ENCODE results near the gene DHRS3. TPM values are rescaled to one million over a fixed set of nuclear protein-coding genes. Genes with fewer than 3 reads are reported as not detected.
A peak's percentile ranks its signal among the peaks of the same experiment; 100 is the strongest.

Gene DHRS3
- total RNA-seq, 1 experiment from 2014 or later = 43.1 TPM

GRCh38 chr1:12640237-12640957 is 22.4 kb upstream of the DHRS3 start:
- DNase-seq (ENCODE audit: low spot score) = no peak

DNA sequence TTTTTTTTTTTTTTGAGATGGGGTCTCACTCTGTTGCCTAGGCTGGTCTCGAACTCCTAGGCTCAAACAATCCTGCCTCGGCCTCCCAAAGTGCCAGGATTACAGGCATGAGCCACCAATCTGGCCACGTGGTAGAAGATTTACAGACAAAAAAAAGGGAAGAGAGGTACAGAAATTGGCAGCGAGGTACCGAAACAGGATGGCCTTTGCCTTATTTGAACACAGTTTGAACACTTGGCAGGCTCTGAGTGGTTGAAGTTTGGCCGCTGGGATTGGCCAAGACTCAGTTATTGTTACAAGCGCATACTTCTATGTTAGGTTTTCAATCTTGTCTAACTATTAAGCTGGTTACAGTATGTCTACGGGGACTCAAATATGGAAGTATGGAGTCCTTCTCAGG is 19.7 kb upstream of the DHRS3 start:
- no peak for DNase-seq (ENCODE audit: low spot score)

DNA sequence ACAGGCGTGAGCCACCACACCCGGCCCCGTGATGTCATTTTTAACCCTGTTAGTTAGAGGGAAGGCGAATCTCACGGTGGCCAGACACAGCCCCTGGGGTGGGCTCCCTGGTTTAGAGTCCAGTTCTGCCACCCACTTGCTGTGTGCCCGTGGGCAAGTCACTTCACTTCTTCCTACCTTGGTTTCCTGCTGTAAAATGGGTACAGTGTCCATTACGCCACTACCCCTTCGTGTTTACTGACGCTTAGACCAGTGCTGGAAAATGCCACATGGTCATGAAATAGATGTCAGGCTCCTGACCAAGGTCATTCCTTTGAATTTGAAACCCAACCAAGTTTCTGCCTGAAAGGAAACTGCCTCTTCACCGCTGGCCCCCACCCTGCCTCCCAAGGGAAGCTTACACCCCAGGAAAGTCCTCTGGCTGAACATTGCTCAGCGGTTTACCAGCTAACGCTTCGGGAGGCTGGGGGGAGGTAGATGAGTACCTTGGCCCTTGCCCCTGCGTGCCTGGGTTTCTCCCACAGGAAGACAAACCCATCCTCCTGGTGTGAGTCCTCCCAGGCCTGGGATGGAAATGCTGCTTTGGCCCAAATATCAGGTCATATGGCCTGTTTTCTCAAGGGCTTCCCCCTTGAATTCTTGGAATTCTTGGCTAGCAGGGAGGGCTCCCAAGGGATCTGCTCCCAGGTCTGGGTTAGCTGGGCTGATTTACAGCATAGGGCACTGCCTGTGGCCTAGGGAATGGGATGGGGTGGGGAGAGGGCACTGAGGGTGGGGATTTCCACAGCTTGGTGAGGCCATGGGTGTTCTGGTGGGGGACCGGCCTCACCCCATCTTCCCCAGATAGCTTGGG is 18.3 kb upstream of the DHRS3 start:
- DNase-seq (ENCODE audit: low spot score) = no peak

- DNase-seq (ENCODE audit: low spot score) = no peak
These were observed 16.7 kb upstream of the DHRS3 start for GRCh38 chr1:12634696-12635202.

GRCh38 chr1:12634156-12634555 is 16.1 kb upstream of the DHRS3 start:
- DNase-seq (ENCODE audit: low spot score) = no peak

GRCh38 chr1:12631571-12631970 is 13.6 kb upstream of the DHRS3 start:
- DNase-seq (ENCODE audit: low spot score) = no peak

DNA sequence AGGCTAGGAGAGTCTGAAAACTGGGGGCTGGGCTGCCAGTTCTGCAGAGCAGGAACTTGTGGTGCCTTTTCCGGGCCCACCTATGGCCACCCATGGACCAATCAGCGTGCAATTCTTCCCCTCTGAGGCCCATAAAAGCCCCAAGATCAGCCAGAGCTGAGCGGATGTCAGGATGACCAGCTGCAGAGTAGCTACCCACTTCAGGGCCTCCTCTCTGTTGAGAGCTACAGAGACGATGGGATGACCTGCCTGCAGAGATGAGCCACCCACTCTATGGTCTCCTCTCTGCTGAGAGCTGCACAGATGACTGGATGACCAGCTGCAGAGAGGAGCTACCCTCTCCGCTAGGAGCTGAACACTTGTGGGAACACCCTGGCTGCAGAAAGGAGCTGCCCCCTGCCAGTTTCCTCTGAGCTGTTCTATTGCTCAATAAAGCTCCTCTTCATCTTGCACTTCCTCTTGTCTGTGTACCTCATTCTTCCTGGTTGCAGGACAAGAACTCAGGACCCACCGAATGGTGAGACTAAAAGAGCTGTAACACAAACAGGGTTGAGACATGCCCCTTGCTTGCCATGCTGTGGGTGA is 13.0 kb upstream of the DHRS3 start:
- no peak for DNase-seq (ENCODE audit: low spot score)

DNA sequence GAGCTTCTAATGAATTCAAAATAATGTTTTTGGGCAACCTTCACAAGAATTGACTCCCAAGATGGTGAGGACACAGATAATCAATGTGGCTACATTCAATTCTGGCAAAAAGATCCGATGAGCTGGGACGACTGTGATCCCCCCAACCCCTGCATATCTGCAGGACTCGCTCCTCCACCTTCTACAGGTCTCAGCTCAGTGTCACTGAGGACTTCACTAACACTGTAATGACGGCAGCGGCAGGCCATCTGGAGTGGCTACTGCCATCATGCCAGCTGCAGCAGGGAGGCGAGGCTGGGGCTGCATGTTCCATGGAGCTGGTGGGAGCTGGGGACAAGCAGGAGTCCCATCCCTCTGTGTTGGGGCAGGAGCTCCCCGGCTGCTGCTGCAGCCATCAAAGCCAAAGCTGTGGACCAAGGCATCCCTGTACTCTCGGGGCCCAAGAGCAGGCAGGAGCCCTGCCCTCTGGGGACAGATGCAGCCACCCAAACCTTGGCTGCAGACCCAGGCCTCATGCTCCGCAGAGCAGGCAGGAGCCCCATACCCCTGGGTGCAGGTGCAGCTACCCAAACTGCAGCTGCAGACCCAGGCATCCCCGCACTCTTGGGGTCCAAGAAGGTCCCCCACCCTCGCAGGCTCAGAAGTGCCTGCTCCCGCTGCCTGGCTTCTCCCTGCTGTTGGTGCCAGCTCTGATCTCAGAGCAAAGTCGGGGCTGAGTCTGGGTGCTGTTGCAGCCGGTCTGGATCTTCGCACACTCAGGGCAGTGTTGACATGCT is 12.2 kb upstream of the DHRS3 start:
- no peak for DNase-seq (ENCODE audit: low spot score)

- DNase-seq (ENCODE audit: low spot score) = no peak
These were observed 11.5 kb upstream of the DHRS3 start for GRCh38 chr1:12629511-12629956.

DNA sequence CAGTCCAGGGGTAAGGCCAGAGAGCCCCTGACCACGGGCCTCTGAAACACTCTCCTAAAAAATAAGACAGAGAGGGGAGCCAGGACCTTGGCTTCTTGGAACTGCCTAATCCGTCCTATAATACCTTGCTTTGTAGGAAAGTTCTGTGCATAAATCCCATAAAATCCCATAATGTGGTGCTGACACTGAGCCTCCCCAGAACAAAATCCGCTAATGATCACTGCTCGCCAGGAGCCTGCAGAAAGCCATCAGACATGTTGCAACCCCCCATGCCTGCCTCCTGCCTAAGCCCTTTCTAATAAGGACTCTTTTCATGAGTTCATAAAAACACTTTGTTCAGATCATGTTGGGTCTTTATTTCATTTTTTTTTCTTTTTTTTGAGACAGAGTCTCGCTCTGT is 9.3 kb upstream of the DHRS3 start:
- no peak for DNase-seq (ENCODE audit: low spot score)

GRCh38 chr1:12626888-12627287 is 8.9 kb upstream of the DHRS3 start:
- no peak for DNase-seq (ENCODE audit: low spot score)

DNA sequence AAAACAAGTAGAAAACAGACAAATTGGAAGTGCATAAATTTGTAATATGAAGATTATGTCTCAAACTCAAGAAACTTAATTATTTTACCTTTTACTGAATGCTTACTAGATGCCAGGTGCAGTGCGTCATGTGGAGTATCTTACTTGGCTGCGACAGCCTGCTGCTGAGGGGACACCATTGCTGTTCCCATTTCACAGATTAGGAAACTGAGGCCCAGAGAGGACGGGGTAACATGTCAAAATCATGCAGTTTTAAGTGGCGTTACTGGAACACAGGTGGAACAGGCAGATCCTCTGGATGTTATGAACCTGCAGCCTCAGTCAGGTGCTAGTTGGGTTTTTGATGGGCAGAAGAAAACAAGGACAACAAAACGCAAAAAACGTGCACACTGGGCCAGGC is 7.3 kb upstream of the DHRS3 start:
- DNase-seq (ENCODE audit: low spot score) = no peak

DNA sequence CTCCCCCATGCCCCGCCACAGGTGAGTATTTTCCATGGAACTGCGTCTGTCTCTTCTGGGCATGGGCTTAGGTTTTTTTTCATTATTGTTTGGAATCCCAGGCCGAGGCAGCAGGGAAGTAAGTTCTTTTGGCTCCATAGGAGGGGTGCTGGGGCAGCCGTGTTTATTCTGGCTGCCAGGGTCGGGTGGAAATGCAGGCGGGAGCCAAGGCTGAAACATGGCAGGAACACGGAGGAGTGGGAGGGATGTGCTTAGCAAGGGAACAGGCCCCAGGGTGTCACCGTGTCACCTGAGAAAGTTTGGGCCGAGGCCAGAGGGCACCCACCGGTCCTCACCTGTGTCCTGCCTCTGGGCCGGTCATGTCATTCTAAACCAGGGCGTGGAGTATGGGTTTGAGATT is 4.5 kb upstream of the DHRS3 start:
- DNase-seq (ENCODE audit: low spot score) = no peak

GRCh38 chr1:12621346-12622335 is 3.6 kb upstream of the DHRS3 start:
- DNase-seq (ENCODE audit: low spot score) = no peak

DNA sequence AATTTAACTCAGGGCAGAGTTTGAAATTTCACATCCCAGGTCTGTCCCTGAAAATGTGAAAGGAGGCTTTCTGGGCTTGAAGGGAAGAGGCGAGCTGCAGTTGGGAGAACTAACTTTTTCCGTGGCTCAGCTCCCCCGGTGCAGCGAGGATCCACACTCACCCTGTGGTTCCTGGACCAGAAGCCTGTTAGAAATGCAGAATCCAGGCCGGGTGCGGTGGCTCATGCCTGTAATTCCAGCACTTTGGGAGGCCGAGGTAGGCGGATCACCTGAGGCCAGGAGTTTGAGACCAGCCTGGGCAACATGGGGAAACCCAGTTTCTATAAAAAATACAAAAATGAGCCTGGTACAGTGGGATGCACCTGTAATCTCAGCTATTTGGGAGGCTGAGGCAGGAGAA is 2.9 kb upstream of the DHRS3 start:
- no peak for DNase-seq (ENCODE audit: low spot score)

DNA sequence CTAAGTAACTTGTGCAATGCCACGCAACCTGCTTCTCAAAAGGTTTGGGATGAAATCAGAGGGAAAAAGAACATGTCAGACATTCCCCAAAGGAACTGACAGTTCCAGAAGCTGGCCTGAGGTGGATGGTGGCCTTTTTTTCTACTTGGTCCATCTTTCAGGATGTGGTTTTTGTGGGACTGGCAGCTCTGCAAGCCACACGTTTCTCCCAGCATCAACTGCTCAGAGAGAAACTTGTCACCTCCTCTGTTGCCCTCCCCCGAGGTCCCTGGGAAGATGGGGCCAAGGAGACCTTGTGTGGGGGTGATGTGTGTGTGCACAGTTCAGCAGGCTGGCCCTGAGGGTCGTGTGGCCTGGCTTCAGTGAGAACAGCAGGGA is 2.5 kb upstream of the DHRS3 start:
- peak; percentile 51 for DNase-seq (ENCODE audit: low spot score)

GRCh38 chr1:12619792-12620487 is 1.9 kb upstream of the DHRS3 start:
- DNase-seq (ENCODE audit: low spot score) = peak; percentile 83

- peak; percentile 84 for DNase-seq (ENCODE audit: low spot score)
These were observed 1.2 kb upstream of the DHRS3 start for GRCh38 chr1:12618965-12619791.

- DNase-seq (ENCODE audit: low spot score) = no peak
These were observed 603 bp upstream of the DHRS3 start for GRCh38 chr1:12618661-12618964.
